ENCODE measurements around the gene SBNO2. TPM values are rescaled to one million over a fixed set of nuclear protein-coding genes. Genes with fewer than 3 reads are reported as not detected.

SBNO2 gene, protein sequence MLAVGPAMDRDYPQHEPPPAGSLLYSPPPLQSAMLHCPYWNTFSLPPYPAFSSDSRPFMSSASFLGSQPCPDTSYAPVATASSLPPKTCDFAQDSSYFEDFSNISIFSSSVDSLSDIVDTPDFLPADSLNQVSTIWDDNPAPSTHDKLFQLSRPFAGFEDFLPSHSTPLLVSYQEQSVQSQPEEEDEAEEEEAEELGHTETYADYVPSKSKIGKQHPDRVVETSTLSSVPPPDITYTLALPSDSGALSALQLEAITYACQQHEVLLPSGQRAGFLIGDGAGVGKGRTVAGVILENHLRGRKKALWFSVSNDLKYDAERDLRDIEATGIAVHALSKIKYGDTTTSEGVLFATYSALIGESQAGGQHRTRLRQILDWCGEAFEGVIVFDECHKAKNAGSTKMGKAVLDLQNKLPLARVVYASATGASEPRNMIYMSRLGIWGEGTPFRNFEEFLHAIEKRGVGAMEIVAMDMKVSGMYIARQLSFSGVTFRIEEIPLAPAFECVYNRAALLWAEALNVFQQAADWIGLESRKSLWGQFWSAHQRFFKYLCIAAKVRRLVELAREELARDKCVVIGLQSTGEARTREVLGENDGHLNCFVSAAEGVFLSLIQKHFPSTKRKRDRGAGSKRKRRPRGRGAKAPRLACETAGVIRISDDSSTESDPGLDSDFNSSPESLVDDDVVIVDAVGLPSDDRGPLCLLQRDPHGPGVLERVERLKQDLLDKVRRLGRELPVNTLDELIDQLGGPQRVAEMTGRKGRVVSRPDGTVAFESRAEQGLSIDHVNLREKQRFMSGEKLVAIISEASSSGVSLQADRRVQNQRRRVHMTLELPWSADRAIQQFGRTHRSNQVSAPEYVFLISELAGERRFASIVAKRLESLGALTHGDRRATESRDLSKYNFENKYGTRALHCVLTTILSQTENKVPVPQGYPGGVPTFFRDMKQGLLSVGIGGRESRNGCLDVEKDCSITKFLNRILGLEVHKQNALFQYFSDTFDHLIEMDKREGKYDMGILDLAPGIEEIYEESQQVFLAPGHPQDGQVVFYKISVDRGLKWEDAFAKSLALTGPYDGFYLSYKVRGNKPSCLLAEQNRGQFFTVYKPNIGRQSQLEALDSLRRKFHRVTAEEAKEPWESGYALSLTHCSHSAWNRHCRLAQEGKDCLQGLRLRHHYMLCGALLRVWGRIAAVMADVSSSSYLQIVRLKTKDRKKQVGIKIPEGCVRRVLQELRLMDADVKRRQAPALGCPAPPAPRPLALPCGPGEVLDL (N-terminal part only)
- 15.7 and 18.3 TPM in 2 replicates for polyA plus RNA-seq (2012; rRNA removed)
- 4.5 and 9.3 TPM in 2 replicates for polyA plus RNA-seq (2012; cell fraction: cytosol; rRNA removed)
- 69.0 and 70.1 TPM in 2 replicates for polyA plus RNA-seq (2012; cell fraction: nucleus; rRNA removed)

DNA sequence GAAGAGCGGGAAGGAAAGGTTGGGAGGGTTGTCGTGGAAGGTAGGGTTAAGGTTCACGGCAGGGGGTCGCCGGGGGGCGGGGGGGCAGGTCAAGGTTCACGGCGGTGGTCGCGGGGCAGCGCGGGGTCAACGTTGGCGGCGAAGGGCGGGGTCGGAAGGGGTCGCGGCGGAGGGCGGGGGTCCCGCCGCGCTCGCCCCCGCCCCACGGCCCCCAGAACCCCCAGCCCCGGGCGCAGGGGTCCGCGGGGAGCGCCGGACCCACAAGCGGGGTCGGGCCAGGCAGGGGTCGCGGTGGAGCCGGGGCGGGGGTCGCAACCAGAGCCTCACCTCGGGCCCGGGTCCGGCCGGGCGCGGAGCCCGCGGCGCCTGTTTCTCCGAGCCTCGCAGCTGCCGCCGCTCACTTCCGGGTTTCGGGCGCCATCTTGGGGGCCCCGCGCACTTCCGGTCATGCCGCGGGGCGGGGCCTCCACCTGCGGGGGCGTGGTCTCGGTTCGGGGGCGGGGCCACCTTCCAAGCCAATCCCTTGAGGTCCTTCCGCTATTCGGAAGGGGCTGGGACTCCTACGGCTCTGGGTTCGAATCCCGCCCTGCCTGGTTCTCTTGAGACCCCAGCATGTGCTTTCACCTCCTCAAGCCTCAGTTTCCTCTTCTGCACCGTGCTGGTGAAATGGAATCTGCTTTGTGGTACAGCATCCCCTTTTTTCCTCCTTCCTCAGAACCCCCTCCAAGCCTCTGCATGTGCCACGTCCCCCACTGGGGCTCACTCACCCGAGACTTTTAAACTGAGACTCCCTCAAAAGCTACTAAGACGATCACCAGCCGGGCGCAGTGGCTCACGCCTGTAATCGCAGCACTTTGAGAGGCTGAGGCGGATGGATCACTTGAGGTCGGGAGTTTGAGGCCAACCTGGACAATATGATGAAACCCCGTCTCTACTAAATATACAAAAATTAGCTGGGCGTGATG, at the start of gene SBNO2:
TSS of gene SBNO2 (minus strand) at position 424 of the 965 bp plus-strand sequence. CDS start 19,992 bp downstream, outside the sequence.
- Histone ChIP-seq H3F3A (replicated peaks; ENCODE audit: insufficient read depth) (peaks cover 14% of the 10 kb centered on the region), H3K27me3 (ENCODE audit: insufficient read depth) (no peaks in the 10 kb centered on the region), H3K4me3 (ENCODE audit: low read depth in 2 of 2, low read length in 1 of 2) (peak within 1 kb of the TSS; percentile 69 to 84), H4K20me1 (ENCODE audit: insufficient read depth) (peaks cover 4% of the 10 kb centered on the region; the same call in 1 of the 2 replicates), H3K4me2 (peak within 1 kb of the TSS; percentile 99), H2AFZ (ENCODE audit: low read depth) (peak within 1 kb of the TSS; percentile 75; the same call in 1 of the 2 replicates), H3K9ac (peak within 1 kb of the TSS; percentile 87), H3K9me3 (no peaks in the 10 kb centered on the region), H3K27ac (ENCODE audit: low read depth in 2 of 2, low read length in 1 of 2) (peak within 1 kb of the TSS; percentile 57 to 69), H3K4me1 (ENCODE audit: control insufficient read depth in 1 of 2, insufficient read depth in 2 of 2, low read depth in 1 of 2, low read length in 1 of 2) (peaks cover 26 to 32% of the 10 kb centered on the region in 2 experiments; a peak in 3 of 4 replicates), H3K9me2 (no peaks in the 10 kb centered on the region), H3K36me3 (replicated peaks in 1 of 2; ENCODE audit: control insufficient read depth in 1 of 2, insufficient read depth in 2 of 2, low read length in 1 of 2) (no peaks in the 10 kb centered on the region), H3K79me2 (ENCODE audit: insufficient read depth) (peaks cover 55% of the 10 kb centered on the region)
- CTCF ChIA-PET, result interaction anchor here (0.6 to 4.5 kb wide), 3 partner anchors 20 to 70 kb away, joined by 3 to 23 read pairs (median 5); no protein-coding TSS in a partner anchor
- WGBS (ENCODE audit: low lambda C conversion rate), result 43% methylated on average over 22 of the region's 84 CpGs
- peak; percentile 100 for DNase-seq
- POLR2A ChIA-PET, result interaction anchor here (0.6 to 1.3 kb wide), 2 partner anchors 15 to 103 kb away, joined by 4 to 5 read pairs; no protein-coding TSS in a partner anchor
- TF ChIP-seq GATA2 (CRISPR knock-in tag; IDR thresholded peaks at IDR 0.05), result no peak
- TF ChIP-seq, protein P1, sequence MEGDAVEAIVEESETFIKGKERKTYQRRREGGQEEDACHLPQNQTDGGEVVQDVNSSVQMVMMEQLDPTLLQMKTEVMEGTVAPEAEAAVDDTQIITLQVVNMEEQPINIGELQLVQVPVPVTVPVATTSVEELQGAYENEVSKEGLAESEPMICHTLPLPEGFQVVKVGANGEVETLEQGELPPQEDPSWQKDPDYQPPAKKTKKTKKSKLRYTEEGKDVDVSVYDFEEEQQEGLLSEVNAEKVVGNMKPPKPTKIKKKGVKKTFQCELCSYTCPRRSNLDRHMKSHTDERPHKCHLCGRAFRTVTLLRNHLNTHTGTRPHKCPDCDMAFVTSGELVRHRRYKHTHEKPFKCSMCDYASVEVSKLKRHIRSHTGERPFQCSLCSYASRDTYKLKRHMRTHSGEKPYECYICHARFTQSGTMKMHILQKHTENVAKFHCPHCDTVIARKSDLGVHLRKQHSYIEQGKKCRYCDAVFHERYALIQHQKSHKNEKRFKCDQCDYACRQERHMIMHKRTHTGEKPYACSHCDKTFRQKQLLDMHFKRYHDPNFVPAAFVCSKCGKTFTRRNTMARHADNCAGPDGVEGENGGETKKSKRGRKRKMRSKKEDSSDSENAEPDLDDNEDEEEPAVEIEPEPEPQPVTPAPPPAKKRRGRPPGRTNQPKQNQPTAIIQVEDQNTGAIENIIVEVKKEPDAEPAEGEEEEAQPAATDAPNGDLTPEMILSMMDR (IDR thresholded peaks at IDR 0.05), result no peak
- peak; percentile 53 for TF ChIP-seq CHD2 (IDR thresholded peaks at IDR 0.05; ENCODE audit: low read length, partially characterized antibody)
- TF ChIP-seq MXI1 (IDR thresholded peaks at IDR 0.05; ENCODE audit: low read depth, low read length), result peak; percentile 79
- TF ChIP-seq ELF1 (IDR thresholded peaks at IDR 0.05), result peak; percentile 97
- peak; percentile 79 for TF ChIP-seq USF1 (IDR thresholded peaks at IDR 0.05; ENCODE audit: borderline replicate concordance, low read depth)
- TF ChIP-seq SIN3A (IDR thresholded peaks at IDR 0.05; ENCODE audit: borderline replicate concordance, low read depth, low read length), result peak; percentile 73; the same call in 1 of the 2 replicates
- peak; percentile 78 for TF ChIP-seq GABPA (IDR thresholded peaks at IDR 0.05; ENCODE audit: low read depth)
- peak; percentile 94 for TF ChIP-seq YY1 (IDR thresholded peaks at IDR 0.05; ENCODE audit: low read depth)
- peak; percentile 73 for TF ChIP-seq MAX (IDR thresholded peaks at IDR 0.05; ENCODE audit: low read depth)
- TF ChIP-seq TAF1 (IDR thresholded peaks at IDR 0.05; ENCODE audit: borderline replicate concordance, low read depth, low read length), result peak; percentile 99
- TF ChIP-seq POLR2AphosphoS5 (IDR thresholded peaks at IDR 0.05; ENCODE audit: low read depth, low read length), result peak; percentile 82
- TF ChIP-seq, protein P2, sequence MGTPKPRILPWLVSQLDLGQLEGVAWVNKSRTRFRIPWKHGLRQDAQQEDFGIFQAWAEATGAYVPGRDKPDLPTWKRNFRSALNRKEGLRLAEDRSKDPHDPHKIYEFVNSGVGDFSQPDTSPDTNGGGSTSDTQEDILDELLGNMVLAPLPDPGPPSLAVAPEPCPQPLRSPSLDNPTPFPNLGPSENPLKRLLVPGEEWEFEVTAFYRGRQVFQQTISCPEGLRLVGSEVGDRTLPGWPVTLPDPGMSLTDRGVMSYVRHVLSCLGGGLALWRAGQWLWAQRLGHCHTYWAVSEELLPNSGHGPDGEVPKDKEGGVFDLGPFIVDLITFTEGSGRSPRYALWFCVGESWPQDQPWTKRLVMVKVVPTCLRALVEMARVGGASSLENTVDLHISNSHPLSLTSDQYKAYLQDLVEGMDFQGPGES (IDR thresholded peaks at IDR 0.05; ENCODE audit: low read depth, low read length), result no peak
- TF ChIP-seq RXRA (IDR thresholded peaks at IDR 0.05; ENCODE audit: borderline replicate concordance, low read depth), result no peak
- TF ChIP-seq, protein P3, sequence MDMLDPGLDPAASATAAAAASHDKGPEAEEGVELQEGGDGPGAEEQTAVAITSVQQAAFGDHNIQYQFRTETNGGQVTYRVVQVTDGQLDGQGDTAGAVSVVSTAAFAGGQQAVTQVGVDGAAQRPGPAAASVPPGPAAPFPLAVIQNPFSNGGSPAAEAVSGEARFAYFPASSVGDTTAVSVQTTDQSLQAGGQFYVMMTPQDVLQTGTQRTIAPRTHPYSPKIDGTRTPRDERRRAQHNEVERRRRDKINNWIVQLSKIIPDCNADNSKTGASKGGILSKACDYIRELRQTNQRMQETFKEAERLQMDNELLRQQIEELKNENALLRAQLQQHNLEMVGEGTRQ (IDR thresholded peaks at IDR 0.05; ENCODE audit: borderline replicate concordance, low read depth, low read length), result peak; percentile 27; the same call in 1 of the 2 replicates

Data from SK-N-SH (cell line).